Activated CD8-positive, alpha-beta memory T cell treated with anti-CD3 and anti-CD28 coated beads for 36 hours (primary cell): Measurements from ENCODE around the gene PGAP6. TPM values are rescaled to one million over a fixed set of nuclear protein-coding genes. Genes with fewer than 3 reads are reported as not detected.
"Not testable (repeated sequence)": the region's sequence is repeated elsewhere in the genome, so short reads cannot be mapped to it uniquely, and the experiment has no call there.

ENCODE experiments used
- CTCF ChIA-PET: fragments of 350-600 bp; sonication (Branson Sonifier 250); formaldehyde crosslinking; loops from one replicate; lab custom pipeline; 2021; ENCODE audit warnings: antibody characterized with exemption; lab: Charles Lee
- POLR2A ChIA-PET: fragments of 350-600 bp; sonication (Branson Sonifier 250); formaldehyde crosslinking; loops from one replicate; lab custom pipeline; 2021; ENCODE audit warnings: antibody characterized with exemption; lab: Charles Lee
- total RNA-seq, 2 experiments: library from RNA; stranded (reverse); gene quantifications; one replicate each; pipeline ENCODE4 v1.2.3, GENCODE V29; 2021

The PGAP6 gene
- total RNA-seq, 2 experiments from 2014 or later, result 33.9 to 36.9 TPM

DNA sequence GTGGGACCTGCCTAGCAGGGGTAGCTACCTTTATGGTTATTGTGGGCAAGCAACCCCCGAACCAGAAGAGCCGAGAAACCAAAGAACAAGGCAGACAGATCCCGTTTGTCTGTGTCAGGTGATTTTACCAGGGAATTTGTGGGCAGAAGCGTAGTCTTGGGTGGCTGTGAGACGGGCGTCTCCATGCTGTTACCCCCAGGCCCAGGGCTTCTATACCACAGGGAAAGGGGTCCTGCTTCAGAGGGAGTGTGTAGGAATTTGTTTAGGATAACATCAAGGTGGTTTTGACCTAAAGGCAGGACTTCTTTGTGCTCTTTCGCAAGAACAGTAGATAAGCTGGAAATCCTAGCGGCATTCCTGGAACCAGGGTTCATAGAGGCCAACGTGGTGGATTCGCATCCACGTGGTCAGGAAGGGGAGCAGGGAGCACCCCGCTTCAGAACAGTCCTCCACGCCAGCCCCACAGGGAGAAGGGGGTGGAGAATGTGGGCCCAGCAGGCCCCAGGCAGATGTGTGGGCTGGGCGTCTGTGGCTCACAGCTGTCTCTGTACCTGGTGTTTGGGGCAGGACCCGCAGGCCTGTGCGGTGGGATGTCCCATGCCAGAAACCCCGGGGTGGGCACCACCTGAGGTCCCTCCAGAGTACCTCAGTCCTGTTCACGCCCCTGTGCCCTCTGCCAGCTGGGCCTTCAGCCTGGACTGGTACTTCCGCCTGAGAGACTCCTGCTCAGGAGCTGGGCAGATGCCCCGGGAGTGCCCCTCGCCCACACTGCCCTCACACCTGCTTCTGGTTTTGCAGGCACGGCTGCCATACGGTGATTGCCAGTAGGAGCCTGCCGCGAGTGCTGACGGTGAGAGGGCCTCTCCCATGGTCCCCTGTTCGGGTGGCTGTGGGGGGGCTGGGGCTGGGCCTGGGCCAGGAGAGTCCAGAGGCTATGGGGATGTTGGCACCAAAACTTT lies 24.0 kb upstream of the PGAP6 start:
- POLR2A ChIA-PET, result no interaction called here
- CTCF ChIA-PET, result interaction anchor here (1.1 kb wide), 1 partner anchor 22 kb away, joined by 3 read pairs; no protein-coding TSS in a partner anchor

DNA sequence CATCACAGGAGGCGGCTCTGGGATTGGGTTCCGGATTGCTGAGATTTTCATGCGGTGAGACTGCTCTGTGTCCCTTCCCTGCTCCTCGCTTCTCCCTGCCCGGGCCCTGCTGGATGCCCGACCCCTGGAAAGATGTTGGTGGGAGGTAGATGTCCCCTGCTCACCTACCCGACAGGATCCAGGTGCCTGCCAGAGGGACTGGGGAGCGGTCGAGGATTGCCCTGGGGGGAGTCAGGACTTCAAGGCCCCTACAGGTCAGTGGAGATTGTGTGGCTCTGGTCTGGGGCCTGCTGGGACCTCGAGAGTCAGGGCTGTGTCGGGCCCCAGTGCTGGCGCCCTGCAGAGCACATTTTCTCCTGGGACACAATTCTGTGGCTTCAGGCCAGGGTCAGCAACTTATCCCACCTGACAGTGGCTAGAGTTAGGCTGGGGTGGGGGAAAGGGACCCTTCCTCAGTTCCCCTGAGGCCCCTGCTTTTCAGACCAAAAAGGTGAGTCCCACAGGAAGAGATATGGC lies 23.3 kb upstream of the PGAP6 start:
- POLR2A ChIA-PET, result no interaction called here
- CTCF ChIA-PET, result interaction anchor here (1.1 kb wide), 1 partner anchor 22 kb away, joined by 3 read pairs; no protein-coding TSS in a partner anchor

GRCh38 chr16:401468-402348 lies 19.9 kb upstream of the PGAP6 start, which contains the start of gene DECR2:
Gene DECR2, plus strand, starts transcription at chr16:401885. Its CDS starts 79 bp downstream, at chr16:401964.
- ChIA-PET CTCF (interaction anchor here (0.6 to 2.1 kb wide), 6 partner anchors 9 to 284 kb away, joined by 3 to 5 read pairs (median 4); partner anchors contain the start of gene RAB11FIP3), POLR2A (interaction anchor here (0.8 to 1.1 kb wide), 2 partner anchors 25 to 124 kb away, joined by 3 read pairs; no protein-coding TSS in a partner anchor)

DNA sequence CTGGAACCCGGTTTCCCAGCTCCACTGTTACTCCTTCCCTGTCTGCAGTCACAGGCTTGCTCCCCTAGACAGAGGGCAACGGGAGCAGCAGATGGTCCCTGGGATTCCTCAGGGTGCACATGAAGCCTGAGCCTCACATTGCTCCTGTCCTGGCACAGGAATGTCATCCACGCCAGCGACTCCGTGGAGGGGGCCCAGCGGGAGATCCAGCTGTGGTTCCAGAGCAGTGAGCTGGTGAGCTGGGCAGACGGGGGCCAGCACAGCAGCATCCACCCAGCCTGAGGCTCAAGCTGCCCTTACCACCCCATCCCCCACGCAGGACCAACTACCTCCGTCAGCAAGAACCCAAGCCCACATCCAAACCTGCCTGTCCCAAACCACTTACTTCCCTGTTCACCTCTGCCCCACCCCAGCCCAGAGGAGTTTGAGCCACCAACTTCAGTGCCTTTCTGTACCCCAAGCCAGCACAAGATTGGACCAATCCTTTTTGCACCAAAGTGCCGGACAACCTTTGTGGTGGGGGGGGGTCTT lies 18.3 kb upstream of the PGAP6 start:
- CTCF ChIA-PET, result interaction anchor here (1.2 to 2.1 kb wide), 3 partner anchors 8 to 283 kb away, joined by 3 to 5 read pairs (median 4); no protein-coding TSS in a partner anchor
- POLR2A ChIA-PET, result no interaction called here

GRCh38 chr16:399340-400019 lies 17.7 kb upstream of the PGAP6 start:
- CTCF ChIA-PET, result interaction anchor here (1.8 to 2.1 kb wide), 2 partner anchors 9 to 282 kb away, joined by 3 to 4 read pairs; no protein-coding TSS in a partner anchor
- POLR2A ChIA-PET, result no interaction called here

- POLR2A ChIA-PET, result interaction anchor here (1.0 kb wide), 1 partner anchor 26 kb away, joined by 3 read pairs; the partner anchor contains the start of gene RAB11FIP3
- CTCF ChIA-PET, result no interaction called here
Measured at GRCh38 chr16:398561-399339, 17.0 kb upstream of the PGAP6 start.

- POLR2A ChIA-PET, result interaction anchor here (1.0 kb wide), 1 partner anchor 27 kb away, joined by 3 read pairs; the partner anchor contains the start of gene RAB11FIP3
Measured at GRCh38 chr16:397736-398332, 16.1 kb upstream of the PGAP6 start.

DNA sequence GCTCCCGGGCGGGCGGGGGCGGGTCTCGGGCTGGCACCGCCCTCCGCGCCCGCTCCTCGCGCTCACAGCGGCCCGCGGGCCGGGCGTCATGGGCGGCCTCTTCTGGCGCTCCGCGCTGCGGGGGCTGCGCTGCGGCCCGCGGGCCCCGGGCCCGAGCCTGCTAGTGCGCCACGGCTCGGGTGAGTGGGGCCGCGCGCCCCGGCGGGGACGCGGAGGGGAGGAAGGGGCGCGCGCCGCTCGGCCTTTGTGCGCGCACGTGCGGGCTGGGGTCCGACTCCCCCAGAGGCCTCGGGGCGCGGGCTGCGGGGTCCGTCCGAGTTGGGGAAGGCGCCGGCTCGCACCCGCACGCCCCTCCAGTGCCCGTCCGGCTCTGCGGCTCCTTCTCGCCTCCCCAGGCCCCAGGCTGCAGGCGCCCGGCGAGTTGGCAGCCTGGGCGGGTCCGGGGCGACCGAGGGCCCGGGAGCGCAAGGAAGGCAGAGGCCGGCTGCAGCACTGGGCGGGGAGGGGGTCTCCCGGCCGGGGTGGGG lies 15.4 kb upstream of the PGAP6 start, which contains the start of gene NME4:
NME4 (plus strand) TSS at position 65 of the 527 bp plus-strand sequence; CDS start at position 89, 24 bp downstream.
- ChIA-PET CTCF (no interaction called here), POLR2A (no interaction called here)

More at GRCh38 chr16:397736-398332, 16.1 kb upstream of the PGAP6 start:
- CTCF ChIA-PET, result no interaction called here

DNA sequence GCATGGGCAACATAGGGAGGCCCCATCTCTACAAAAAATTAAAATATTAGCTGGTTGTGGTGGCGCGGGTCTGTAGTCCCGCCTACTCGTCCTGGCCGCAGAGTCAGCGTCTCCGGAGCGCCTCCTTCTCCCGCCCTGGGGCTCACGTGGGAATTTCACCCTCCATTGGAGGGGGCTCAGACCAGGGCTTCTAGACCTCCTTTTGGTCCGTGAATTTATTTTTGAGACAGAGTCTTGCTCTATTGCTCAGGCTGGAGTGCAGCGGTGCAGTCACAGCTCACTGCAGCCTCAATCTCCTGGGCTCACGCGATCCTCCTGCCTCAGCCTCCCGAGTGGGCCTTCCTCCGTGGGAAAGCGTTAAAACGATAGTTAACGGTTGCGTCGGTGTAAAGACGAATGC lies 14.8 kb upstream of the PGAP6 start:
- CTCF ChIA-PET, result interaction anchor here (0.6 kb wide), 1 partner anchor 91 kb away, joined by 3 read pairs; no protein-coding TSS in a partner anchor
- POLR2A ChIA-PET, result no interaction called here

- ChIA-PET POLR2A (no interaction called here), CTCF (interaction anchor here (0.6 kb wide), 1 partner anchor 91 kb away, joined by 3 read pairs; no protein-coding TSS in a partner anchor)
Measured at GRCh38 chr16:396199-396598, 14.4 kb upstream of the PGAP6 start.

- CTCF ChIA-PET, result interaction anchor here (0.7 to 1.9 kb wide), 10 partner anchors 8 to 904 kb away, joined by 3 to 6 read pairs (median 4); partner anchors contain the start of genes DECR2 and RAB11FIP3
- POLR2A ChIA-PET, result interaction anchor here (0.7 to 1.4 kb wide), 3 partner anchors 9 to 347 kb away, joined by 3 to 4 read pairs (median 3); partner anchors contain the start of gene CAPN15
Measured at GRCh38 chr16:392450-393030, 10.8 kb upstream of the PGAP6 start.

DNA sequence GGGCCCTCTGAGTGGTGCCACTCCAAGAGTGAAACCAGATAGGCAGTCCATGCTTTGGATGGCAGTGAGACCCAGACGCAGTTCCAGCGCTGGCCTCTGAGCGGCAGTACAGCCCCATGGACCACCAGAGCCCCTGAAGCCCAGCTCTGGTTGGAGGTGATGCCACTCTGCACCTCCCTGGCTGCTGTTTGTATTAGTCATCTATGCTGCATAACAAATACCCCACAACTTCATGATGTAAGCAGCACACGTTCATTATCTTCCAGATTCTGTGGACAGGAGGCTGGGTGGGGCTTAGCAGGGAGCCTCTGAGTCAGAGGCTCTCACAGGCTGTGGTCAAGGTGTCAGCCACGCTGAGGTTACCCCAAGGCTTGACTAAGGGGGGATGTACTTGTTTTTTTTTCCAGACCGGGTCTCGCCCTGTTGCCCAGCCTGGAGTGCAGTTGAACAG lies 10.1 kb upstream of the PGAP6 start:
- ChIA-PET POLR2A (interaction anchor here (0.7 to 1.4 kb wide), 4 partner anchors 8 to 348 kb away, joined by 3 to 4 read pairs (median 3); partner anchors contain the start of genes CAPN15 and RAB11FIP3), CTCF (interaction anchor here (0.7 to 1.9 kb wide), 11 partner anchors 9 to 905 kb away, joined by 3 to 6 read pairs (median 4); partner anchors contain the start of genes DECR2 and RAB11FIP3)

GRCh38 chr16:389352-389751 lies 7.6 kb upstream of the PGAP6 start:
- ChIA-PET POLR2A (no interaction called here), CTCF (no interaction called here)

GRCh38 chr16:387761-388666 lies 6.2 kb upstream of the PGAP6 start:
- CTCF ChIA-PET, POLR2A ChIA-PET: not testable (repeated sequence)
